Measurements from ENCODE around the gene CFAP91. TPM values are rescaled to one million over a fixed set of nuclear protein-coding genes. Genes with fewer than 3 reads are reported as not detected.

Gene CFAP91
- total RNA-seq, 4 donors from 2014 or later, result 0.34 to 9.5 (median 1.9) TPM

- Histone ChIP-seq H3K4me1 (no peaks in the 10 kb centered on the region), H3K9me3 (no peaks in the 10 kb centered on the region), H3K27me3 (no peaks in the 10 kb centered on the region), H3K27ac (no peak overlapping the region), H3K4me3 (no peak overlapping the region), H3K36me3 (no peaks in the 10 kb centered on the region)
- no peak for TF ChIP-seq CTCF (IDR thresholded peaks at IDR 0.05)
- no peak for TF ChIP-seq POLR2A (IDR thresholded peaks at IDR 0.05)
- no peak for TF ChIP-seq POLR2AphosphoS5 (IDR thresholded peaks at IDR 0.05)
- TF ChIP-seq EP300 (IDR thresholded peaks at IDR 0.05), result no peak
- WGBS, result 93% methylated on average over 3 of the region's 3 CpGs
- no peak for DNase-seq (ENCODE audit: low spot score in 2 of 2)
Measured at GRCh38 chr3:119716998-119717397, 14.2 kb downstream of the CFAP91 start.

- no peak for DNase-seq (ENCODE audit: low spot score in 2 of 2)
- TF ChIP-seq CTCF (IDR thresholded peaks at IDR 0.05) (no peak), POLR2A (IDR thresholded peaks at IDR 0.05) (no peak), EP300 (IDR thresholded peaks at IDR 0.05) (no peak), POLR2AphosphoS5 (IDR thresholded peaks at IDR 0.05) (no peak)
- Histone ChIP-seq H3K4me3 (no peak overlapping the region), H3K27me3 (no peaks in the 10 kb centered on the region), H3K36me3 (no peaks in the 10 kb centered on the region), H3K27ac (no peak overlapping the region), H3K4me1 (no peaks in the 10 kb centered on the region), H3K9me3 (no peaks in the 10 kb centered on the region)
- 63% methylated on average over 5 of the region's 5 CpGs for WGBS
Measured at GRCh38 chr3:119717520-119717919, 14.7 kb downstream of the CFAP91 start.

- Histone ChIP-seq H3K27ac (no peak overlapping the region), H3K9me3 (no peaks in the 10 kb centered on the region), H3K36me3 (no peaks in the 10 kb centered on the region), H3K4me1 (no peaks in the 10 kb centered on the region), H3K4me3 (no peak overlapping the region), H3K27me3 (no peaks in the 10 kb centered on the region)
- 62% methylated on average over 2 of the region's 2 CpGs for WGBS
- TF ChIP-seq POLR2AphosphoS5 (IDR thresholded peaks at IDR 0.05), result no peak
- no peak for TF ChIP-seq CTCF (IDR thresholded peaks at IDR 0.05)
- no peak for TF ChIP-seq EP300 (IDR thresholded peaks at IDR 0.05)
- no peak for TF ChIP-seq POLR2A (IDR thresholded peaks at IDR 0.05)
- DNase-seq (ENCODE audit: low spot score in 2 of 2), result no peak
Measured at GRCh38 chr3:119723022-119723421, 20.2 kb downstream of the CFAP91 start.

GRCh38 chr3:119726909-119727308 is 24.1 kb downstream of the CFAP91 start:
- TF ChIP-seq CTCF (IDR thresholded peaks at IDR 0.05), result no peak
- no peak for TF ChIP-seq POLR2AphosphoS5 (IDR thresholded peaks at IDR 0.05)
- no peak for TF ChIP-seq EP300 (IDR thresholded peaks at IDR 0.05)
- TF ChIP-seq POLR2A (IDR thresholded peaks at IDR 0.05), result no peak
- Histone ChIP-seq H3K4me3 (no peak overlapping the region), H3K36me3 (no peaks in the 10 kb centered on the region), H3K27ac (no peak overlapping the region), H3K27me3 (no peaks in the 10 kb centered on the region), H3K9me3 (no peaks in the 10 kb centered on the region), H3K4me1 (no peaks in the 10 kb centered on the region)
- DNase-seq (ENCODE audit: low spot score in 2 of 2), result no peak
- WGBS, result 84% methylated on average over 2 of the region's 2 CpGs

- TF ChIP-seq CTCF (IDR thresholded peaks at IDR 0.05) (no peak), POLR2A (IDR thresholded peaks at IDR 0.05) (no peak), EP300 (IDR thresholded peaks at IDR 0.05) (no peak), POLR2AphosphoS5 (IDR thresholded peaks at IDR 0.05) (no peak)
- Histone ChIP-seq H3K9me3 (no peaks in the 10 kb centered on the region), H3K36me3 (no peaks in the 10 kb centered on the region), H3K4me3 (no peak overlapping the region), H3K27me3 (no peaks in the 10 kb centered on the region), H3K4me1 (no peaks in the 10 kb centered on the region), H3K27ac (no peak overlapping the region)
- 93% methylated on average over 6 of the region's 6 CpGs for WGBS
- DNase-seq (ENCODE audit: low spot score in 2 of 2), result no peak
Measured at GRCh38 chr3:119729996-119730395, 27.2 kb downstream of the CFAP91 start.

Data from suprapubic skin (tissue), 4 donors.